Measurements from ENCODE around the gene POU2F3. TPM values are rescaled to one million over a fixed set of nuclear protein-coding genes. Genes with fewer than 3 reads are reported as not detected.

Gene POU2F3
- polyA plus RNA-seq, 1 donor (not counting 4 experiments of a cell fraction or from before 2014, with no cell fraction given), result 0.96 TPM

DNA sequence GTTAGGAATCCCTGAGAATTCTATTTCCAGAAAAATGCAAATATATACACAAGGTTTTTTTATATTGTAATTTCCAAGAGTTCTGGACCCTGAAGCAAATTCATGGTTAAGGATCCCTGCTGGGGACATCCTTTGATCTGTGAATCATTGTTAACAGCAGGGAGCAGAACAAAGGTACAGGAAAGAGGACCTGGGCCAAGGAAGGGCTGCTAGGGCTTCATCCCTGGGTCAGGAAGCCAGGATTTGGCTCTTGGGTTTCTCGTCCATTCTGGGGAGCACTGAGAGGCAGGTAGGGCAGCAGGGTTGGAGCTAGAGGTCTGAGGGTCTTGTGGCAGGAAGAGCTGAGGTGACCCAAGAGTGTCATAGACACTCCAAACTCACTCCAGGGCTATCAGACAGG lies 39.3 kb upstream of the POU2F3 start:
- Histone ChIP-seq H3K4me3 (ENCODE audit: control insufficient read depth in 2 of 3, extremely low read depth in 1 of 3, insufficient read depth in 2 of 3, low read depth in 1 of 3, low read length in 3 of 3) (no peak overlapping the region), H3K4me2 (ENCODE audit: control insufficient read depth, extremely low read depth, insufficient read depth, low read depth, low read length) (no peak overlapping the region), H3K27me3 (ENCODE audit: control insufficient read depth, extremely low read depth, insufficient read depth, low read length) (peaks cover 10% of the 10 kb centered on the region), H3K4me1 (ENCODE audit: control insufficient read depth, extremely low read depth, insufficient read depth, low read length) (peaks cover 9% of the 10 kb centered on the region), H2AFZ (ENCODE audit: control insufficient read depth, low read length) (no peak overlapping the region), H3K79me2 (ENCODE audit: control insufficient read depth, insufficient read depth, low read length) (no peaks in the 10 kb centered on the region), H3K36me3 (ENCODE audit: control insufficient read depth in 2 of 2, extremely low read depth in 1 of 2, insufficient read depth in 2 of 2, low read length in 2 of 2) (no peaks in the 10 kb centered on the region), H3K27ac (ENCODE audit: control insufficient read depth, insufficient read depth, low read length) (no peak overlapping the region), H3K9ac (ENCODE audit: control insufficient read depth, extremely low read depth, insufficient read depth, low read length) (no peak overlapping the region), H3K9me3 (ENCODE audit: control insufficient read depth, low read depth, low read length) (no peaks in the 10 kb centered on the region), H4K20me1 (ENCODE audit: control insufficient read depth, extremely low read depth, insufficient read depth, low read length) (no peaks in the 10 kb centered on the region), H3K9me1 (ENCODE audit: control insufficient read depth, extremely low read depth, insufficient read depth, low read length) (no peaks in the 10 kb centered on the region)
- no peak for DNase-seq (ENCODE audit: low read depth, low spot score)
- TF ChIP-seq EZH2 (IDR thresholded peaks at IDR 0.05; ENCODE audit: low read length), result no peak
- TF ChIP-seq, protein P1, sequence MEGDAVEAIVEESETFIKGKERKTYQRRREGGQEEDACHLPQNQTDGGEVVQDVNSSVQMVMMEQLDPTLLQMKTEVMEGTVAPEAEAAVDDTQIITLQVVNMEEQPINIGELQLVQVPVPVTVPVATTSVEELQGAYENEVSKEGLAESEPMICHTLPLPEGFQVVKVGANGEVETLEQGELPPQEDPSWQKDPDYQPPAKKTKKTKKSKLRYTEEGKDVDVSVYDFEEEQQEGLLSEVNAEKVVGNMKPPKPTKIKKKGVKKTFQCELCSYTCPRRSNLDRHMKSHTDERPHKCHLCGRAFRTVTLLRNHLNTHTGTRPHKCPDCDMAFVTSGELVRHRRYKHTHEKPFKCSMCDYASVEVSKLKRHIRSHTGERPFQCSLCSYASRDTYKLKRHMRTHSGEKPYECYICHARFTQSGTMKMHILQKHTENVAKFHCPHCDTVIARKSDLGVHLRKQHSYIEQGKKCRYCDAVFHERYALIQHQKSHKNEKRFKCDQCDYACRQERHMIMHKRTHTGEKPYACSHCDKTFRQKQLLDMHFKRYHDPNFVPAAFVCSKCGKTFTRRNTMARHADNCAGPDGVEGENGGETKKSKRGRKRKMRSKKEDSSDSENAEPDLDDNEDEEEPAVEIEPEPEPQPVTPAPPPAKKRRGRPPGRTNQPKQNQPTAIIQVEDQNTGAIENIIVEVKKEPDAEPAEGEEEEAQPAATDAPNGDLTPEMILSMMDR (optimal IDR thresholded peaks at IDR 0.05 in 1 of 3, IDR thresholded peaks at IDR 0.05 in 1 of 3, conservative IDR thresholded peaks at IDR 0.05 in 1 of 3; ENCODE audit: extremely low read depth in 1 of 3, insufficient read depth in 2 of 3, low read length in 3 of 3), result no peak
- dilution Hi-C loops (cut with MboI; ENCODE audit: extremely low pct_ligation_motif_present, low sequenced_read_pairs), result no loop called here
- FAIRE-seq, result no peak

GRCh38 chr11:120201653-120202052 lies 38.3 kb upstream of the POU2F3 start:
- Histone ChIP-seq H3K27ac (ENCODE audit: control insufficient read depth, insufficient read depth, low read length) (no peak overlapping the region), H3K9ac (ENCODE audit: control insufficient read depth, extremely low read depth, insufficient read depth, low read length) (no peak overlapping the region), H3K36me3 (ENCODE audit: control insufficient read depth in 2 of 2, extremely low read depth in 1 of 2, insufficient read depth in 2 of 2, low read length in 2 of 2) (no peaks in the 10 kb centered on the region), H3K4me1 (ENCODE audit: control insufficient read depth, extremely low read depth, insufficient read depth, low read length) (peaks cover 11% of the 10 kb centered on the region), H2AFZ (ENCODE audit: control insufficient read depth, low read length) (no peak overlapping the region), H3K27me3 (ENCODE audit: control insufficient read depth, extremely low read depth, insufficient read depth, low read length) (peaks cover 6% of the 10 kb centered on the region), H3K4me3 (ENCODE audit: control insufficient read depth in 2 of 3, extremely low read depth in 1 of 3, insufficient read depth in 2 of 3, low read depth in 1 of 3, low read length in 3 of 3) (no peak overlapping the region), H3K79me2 (ENCODE audit: control insufficient read depth, insufficient read depth, low read length) (no peaks in the 10 kb centered on the region), H4K20me1 (ENCODE audit: control insufficient read depth, extremely low read depth, insufficient read depth, low read length) (no peaks in the 10 kb centered on the region), H3K4me2 (ENCODE audit: control insufficient read depth, extremely low read depth, insufficient read depth, low read depth, low read length) (no peak overlapping the region), H3K9me3 (ENCODE audit: control insufficient read depth, low read depth, low read length) (no peaks in the 10 kb centered on the region), H3K9me1 (ENCODE audit: control insufficient read depth, extremely low read depth, insufficient read depth, low read length) (no peaks in the 10 kb centered on the region)
- DNase-seq (ENCODE audit: low read depth, low spot score), result no peak
- no peak for FAIRE-seq
- no peak for TF ChIP-seq EZH2 (IDR thresholded peaks at IDR 0.05; ENCODE audit: low read length)
- TF ChIP-seq, protein P1 (optimal IDR thresholded peaks at IDR 0.05 in 1 of 3, IDR thresholded peaks at IDR 0.05 in 1 of 3, conservative IDR thresholded peaks at IDR 0.05 in 1 of 3; ENCODE audit: extremely low read depth in 1 of 3, insufficient read depth in 2 of 3, low read length in 3 of 3), result no peak
- dilution Hi-C loops (cut with MboI; ENCODE audit: extremely low pct_ligation_motif_present, low sequenced_read_pairs), result no loop called here

All from keratinocyte (primary cell).